ENCODE measurements around the gene OPCML.

Gene OPCML

GRCh38 chr11:133232665-133233064 is 299.6 kb downstream of the OPCML start:
- no peak for DNase-seq (ENCODE audit: low read depth)
- TF ChIP-seq CTCF (IDR thresholded peaks at IDR 0.05; ENCODE audit: insufficient read depth, low read depth, low read length, missing control alignments) = no peak
- no peak overlapping the region for H3K4me3 ChIP-seq (ENCODE audit: low read length)

- H3K4me3 ChIP-seq (ENCODE audit: low read length) = no peak overlapping the region
- no peak for TF ChIP-seq CTCF (IDR thresholded peaks at IDR 0.05; ENCODE audit: insufficient read depth, low read depth, low read length, missing control alignments)
- DNase-seq (ENCODE audit: low read depth) = no peak
Observed at GRCh38 chr11:133230431-133230830, 301.9 kb downstream of the OPCML start.

- DNase-seq (ENCODE audit: low read depth) = no peak
- H3K4me3 ChIP-seq (ENCODE audit: low read length) = no peak overlapping the region
- TF ChIP-seq CTCF (IDR thresholded peaks at IDR 0.05; ENCODE audit: insufficient read depth, low read depth, low read length, missing control alignments) = no peak
Observed at GRCh38 chr11:133228471-133229329, 303.6 kb downstream of the OPCML start.

GRCh38 chr11:133227632-133228111 is 304.6 kb downstream of the OPCML start:
- H3K4me3 ChIP-seq (ENCODE audit: low read length) = no peak overlapping the region
- no peak for TF ChIP-seq CTCF (IDR thresholded peaks at IDR 0.05; ENCODE audit: insufficient read depth, low read depth, low read length, missing control alignments)
- no peak for DNase-seq (ENCODE audit: low read depth)

- no peak for TF ChIP-seq CTCF (IDR thresholded peaks at IDR 0.05; ENCODE audit: insufficient read depth, low read depth, low read length, missing control alignments)
- DNase-seq (ENCODE audit: low read depth) = no peak
- no peak overlapping the region for H3K4me3 ChIP-seq (ENCODE audit: low read length)
Observed at GRCh38 chr11:133224271-133224670, 308.0 kb downstream of the OPCML start.

- no peak overlapping the region for H3K4me3 ChIP-seq (ENCODE audit: low read length)
- no peak for TF ChIP-seq CTCF (IDR thresholded peaks at IDR 0.05; ENCODE audit: insufficient read depth, low read depth, low read length, missing control alignments)
Observed at GRCh38 chr11:133222425-133223330, 309.6 kb downstream of the OPCML start.

More at GRCh38 chr11:133222425-133223330, 309.6 kb downstream of the OPCML start:
- DNase-seq (ENCODE audit: low read depth) = no peak

Measured in epithelial cell of esophagus (primary cell).